Suppressor macrophage treated with lipopolysaccharide for 1 hour (primary cell): ENCODE data around the gene UGT1A10.

Experiments
- DNase-seq, 3 donors: peaks; one replicate each; pipeline ENCODE4 v3.0.0-alpha.2; 2020 to 2022

UGT1A10 gene

DNA sequence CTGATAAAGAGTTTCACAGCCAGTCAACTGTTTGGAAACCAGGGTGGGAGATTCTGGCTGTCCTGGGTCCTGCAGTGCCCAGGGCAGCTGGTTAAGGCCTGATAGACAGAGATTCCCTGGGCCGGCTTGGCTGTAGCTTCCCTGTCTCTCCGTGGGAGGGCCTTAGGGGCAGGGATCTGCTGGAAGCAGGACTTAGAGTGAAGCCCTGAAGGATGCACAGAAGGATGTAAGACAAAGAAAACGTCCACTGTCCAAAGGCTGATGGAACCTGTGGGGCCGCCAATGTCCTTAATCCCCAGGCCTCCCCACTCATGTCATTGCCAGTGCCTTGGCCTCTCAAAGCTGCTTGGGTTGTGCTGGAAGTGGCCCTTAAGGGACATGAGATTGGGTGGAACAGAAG, 174.8 kb downstream of the UGT1A10 start:
- DNase-seq = no peak

- no peak for DNase-seq
These were observed 175.5 kb downstream of the UGT1A10 start for GRCh38 chr2:233811732-233812131.

GRCh38 chr2:233813236-233814055, 177.2 kb downstream of the UGT1A10 start:
- no peak for DNase-seq

DNA sequence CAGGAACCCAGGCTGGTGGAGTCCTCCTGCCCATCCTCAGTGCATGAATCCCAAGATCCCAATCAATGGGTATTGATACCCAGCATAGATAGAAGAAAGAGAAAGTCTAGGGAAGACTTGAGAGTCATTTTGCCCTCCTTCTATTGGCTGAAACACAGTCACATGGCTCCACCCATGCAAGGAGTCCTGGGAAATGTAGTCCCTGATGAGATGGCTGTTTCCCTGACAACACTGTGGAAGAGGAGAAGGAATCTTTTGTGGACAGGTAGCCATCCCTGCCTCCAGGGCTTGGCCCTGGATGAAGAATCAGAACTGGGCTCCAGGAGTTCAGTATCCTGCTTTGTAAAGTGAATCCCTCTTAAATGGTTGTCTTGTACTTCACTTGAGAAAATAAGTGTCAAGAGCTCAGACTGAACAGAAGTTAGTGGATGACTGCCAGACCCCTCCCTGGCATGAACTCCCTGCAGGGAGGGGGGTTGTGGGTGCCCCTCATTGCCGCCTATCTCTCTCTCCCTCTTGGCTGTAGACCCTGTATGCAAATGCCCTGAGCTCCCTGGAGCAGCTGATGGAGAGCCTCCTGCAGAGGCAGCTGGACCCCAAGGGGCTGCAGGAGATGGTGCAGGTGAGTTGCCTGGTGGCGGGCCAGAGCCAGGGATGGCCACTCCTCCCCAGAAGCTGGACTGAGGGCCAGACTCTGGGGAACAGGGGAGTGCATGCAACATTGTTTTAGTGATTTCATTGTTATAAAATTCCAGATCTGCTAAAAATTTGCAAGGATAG, 178.0 kb downstream of the UGT1A10 start:
- DNase-seq = no peak

DNA sequence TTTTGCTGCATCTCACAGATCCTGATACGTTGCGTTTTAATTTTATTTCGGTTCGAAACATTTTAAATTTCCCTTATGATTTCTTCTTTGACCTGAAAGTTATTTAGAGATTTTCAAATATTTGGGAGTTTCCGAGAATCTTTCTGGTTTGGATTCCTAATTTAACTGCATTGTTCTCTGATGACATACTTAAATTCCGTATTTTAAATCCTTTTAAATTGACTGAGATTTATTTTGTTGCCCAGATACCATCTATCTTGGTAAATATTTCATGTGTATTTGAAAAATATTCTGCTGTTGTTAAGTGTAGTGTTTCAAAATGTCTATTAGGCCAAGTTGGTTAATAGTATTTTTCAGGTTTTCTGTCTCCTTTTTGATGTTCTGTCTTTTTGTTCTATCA, 179.6 kb downstream of the UGT1A10 start:
- no peak for DNase-seq

GRCh38 chr2:233816334-233816733, 180.1 kb downstream of the UGT1A10 start:
- DNase-seq = no peak

DNA sequence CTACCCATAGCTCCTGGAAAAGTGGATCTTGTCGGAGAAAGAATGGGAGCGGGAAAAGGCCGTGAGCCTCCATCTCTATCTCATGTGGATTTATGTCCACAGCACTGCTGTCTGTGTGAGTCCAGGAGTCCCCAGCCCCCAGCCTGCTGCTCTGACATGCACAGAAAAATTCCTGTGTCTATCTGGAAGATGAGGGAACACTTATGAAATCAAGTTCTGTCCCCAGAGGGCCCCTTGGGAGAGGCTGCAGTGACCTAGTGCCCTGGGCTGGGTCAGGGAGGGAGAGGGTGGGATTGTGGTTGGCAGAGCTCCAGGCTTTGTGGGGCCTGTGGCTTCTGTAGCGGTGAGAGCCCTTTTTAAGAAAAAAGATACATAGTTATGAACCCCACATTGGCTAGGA, 180.5 kb downstream of the UGT1A10 start:
- DNase-seq = no peak

- no peak for DNase-seq
These were observed 181.2 kb downstream of the UGT1A10 start for GRCh38 chr2:233817361-233817911.

DNA sequence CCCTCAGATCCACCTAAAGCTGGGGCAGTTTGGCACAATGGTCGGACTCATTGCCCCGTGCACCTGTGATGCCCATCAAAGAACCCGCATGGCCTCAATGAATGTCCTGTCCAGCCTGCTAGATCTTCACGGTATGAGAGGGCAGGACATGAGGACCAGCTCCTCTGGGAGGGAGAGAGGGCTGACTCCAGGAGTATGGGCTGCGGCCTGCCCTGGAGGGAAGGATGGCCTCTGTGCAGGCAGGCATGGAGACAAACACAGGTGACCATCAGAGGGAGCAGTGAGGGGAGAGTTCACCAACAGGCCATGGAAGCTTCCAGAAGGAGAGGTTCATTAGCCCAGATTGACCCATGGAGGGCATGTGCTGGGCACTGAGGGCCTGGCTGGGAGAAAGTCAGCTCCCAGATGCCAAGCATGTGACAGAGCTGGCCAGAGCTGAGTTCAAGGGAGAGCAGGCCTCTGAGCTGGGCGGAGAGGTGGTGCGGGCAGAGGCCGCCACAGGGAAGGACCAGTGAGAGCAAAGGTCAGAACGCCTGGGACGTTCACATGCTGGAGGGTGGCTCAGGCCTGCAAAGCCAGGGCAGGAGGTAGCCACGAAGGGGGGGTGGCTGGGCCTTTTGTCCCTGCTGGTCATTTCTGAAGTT, 181.9 kb downstream of the UGT1A10 start:
- no peak for DNase-seq

- DNase-seq = no peak
These were observed 182.7 kb downstream of the UGT1A10 start for GRCh38 chr2:233818639-233819621.

DNA sequence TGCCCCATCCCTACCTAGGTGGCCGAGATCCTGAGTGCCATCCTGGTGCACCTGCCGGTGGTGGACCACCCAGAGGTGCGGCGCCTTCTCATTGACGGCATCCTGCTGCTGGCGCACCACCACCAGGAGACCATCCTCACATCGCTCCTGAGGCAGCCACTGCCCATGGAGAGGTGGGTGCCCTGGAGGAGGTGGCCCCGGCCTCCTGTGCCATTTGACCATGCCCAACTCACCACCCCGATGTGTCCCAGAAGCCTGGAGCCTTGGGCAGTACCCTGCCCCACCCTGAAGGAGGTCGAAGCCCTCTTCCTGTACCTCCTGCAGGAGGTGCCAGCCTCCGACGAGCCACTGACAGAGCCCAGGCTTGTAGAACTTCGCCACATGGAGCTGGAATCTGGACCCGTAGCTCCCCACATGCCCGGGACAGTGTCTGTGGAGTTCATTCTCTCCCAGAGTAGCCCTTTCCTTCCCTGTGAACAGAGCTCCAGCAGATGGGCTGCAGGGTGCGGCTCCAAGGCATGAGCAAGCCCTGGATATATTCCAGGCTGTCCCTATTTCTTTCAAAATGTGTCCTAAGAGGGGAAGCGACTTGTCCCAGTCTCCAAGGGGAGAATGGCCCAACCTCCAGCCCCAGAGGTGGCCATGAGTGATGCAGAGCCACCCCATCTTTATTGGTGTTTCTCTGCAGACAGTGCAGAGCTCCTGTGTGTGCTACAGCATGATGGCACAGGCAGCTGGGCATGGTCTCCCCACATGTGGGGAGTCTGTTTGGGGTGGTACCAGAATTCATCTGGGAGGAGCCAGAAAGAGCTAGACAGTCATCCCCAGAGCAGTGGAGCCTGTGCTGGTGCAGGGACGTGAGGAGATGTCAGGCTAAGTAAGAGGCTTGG, 183.9 kb downstream of the UGT1A10 start:
- DNase-seq = no peak

GRCh38 chr2:233820774-233821105, 184.5 kb downstream of the UGT1A10 start:
- no peak for DNase-seq

- DNase-seq = no peak
These were observed 184.9 kb downstream of the UGT1A10 start for GRCh38 chr2:233821196-233821595.

DNA sequence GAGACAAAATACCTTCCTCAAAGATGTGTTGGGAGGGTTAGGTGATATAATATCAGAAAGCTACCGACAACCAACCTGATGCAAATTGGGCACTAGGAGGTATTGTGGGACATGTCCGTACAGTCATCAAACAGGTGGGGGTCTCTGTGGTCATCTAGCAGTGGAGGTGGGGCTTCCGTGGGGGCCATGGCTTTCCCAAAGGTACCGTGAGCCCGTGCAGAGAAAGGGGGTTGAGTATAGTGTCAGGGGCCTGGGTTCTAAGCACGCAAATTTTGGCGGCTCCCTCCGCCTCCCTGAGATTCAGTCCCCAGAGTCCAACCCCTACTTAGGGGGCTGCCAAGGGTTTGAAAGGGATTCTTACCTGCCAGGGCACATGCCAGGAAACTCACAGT, 185.5 kb downstream of the UGT1A10 start:
- no peak for DNase-seq

DNA sequence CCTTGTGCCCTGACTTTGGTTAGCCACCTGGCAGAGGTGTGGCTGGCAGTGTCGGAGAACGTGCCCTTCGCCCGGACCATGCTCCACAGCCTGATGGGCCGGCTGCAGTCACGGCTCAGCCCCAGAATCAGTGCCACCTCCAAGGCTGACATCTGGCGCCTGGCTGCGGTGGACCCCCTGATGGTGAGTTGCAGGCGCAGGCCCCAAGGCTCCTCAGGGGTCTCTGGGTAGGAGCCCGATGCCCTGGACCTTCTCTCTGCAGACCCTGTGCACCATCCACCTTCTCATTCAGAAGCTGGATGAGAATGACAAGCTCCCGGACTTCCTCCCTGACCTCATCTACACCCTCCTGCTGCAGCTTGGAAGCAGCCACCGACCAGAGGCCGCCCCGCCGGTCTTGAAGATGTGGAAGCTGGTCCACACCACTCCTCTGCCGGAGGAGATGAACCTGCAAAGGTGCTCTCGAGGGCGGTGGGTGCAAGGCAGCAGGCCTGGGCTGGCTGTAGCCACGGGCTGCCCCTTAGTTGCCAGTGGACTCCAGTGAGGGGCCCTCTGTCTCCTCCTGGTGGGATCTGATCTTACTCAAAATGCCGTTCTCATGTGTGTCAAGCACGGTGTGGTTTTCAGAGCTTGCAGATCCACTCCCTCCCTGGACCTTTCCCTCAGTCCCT, 186.0 kb downstream of the UGT1A10 start:
- DNase-seq = no peak
